SU-DHL-6 (cell line): ENCODE data around the gene FNBP1L.

ENCODE experiments used
- H2AFZ ChIP-seq: fragments of 200-600 bp; sonication (generic); 2 replicates; pipeline ENCODE4 v1.6.1; 2014; ENCODE audit warnings: low read depth, mild to moderate bottlenecking, moderate library complexity, mixed read lengths, antibody characterized with exemption, low read length; ENCODE audit not compliant: severe bottlenecking
- H3F3A ChIP-seq: fragments of 200-600 bp; shearing (Covaris generic); 2 replicates; pipeline ENCODE4 v1.6.0; 2016; ENCODE audit warnings: antibody characterized with exemption, mild to moderate bottlenecking; ENCODE audit not compliant: insufficient read depth
- H3K27ac ChIP-seq: fragments of 200-600 bp; sonication (generic); 2 replicates; pipeline ENCODE4 v1.5.1; 2016; ENCODE audit warnings: low read depth, mild to moderate bottlenecking, low read length, moderate library complexity, mixed read lengths
- H3K27me3 ChIP-seq: fragments of 200-600 bp; sonication (generic), shearing (Covaris generic); 2 replicates; pipeline ENCODE4 v1.6.0; 2014; ENCODE audit warnings: mild to moderate bottlenecking, low read length
- H3K36me3 ChIP-seq: fragments of 200-600 bp; sonication (generic); 2 replicates; pipeline ENCODE4 v1.6.1; 2014; ENCODE audit warnings: mild to moderate bottlenecking, low read length, mixed read lengths
- H3K4me2 ChIP-seq: fragments of 300-600, 200-600 bp; shearing (Covaris generic), sonication (generic); 2 replicates; pipeline ENCODE4 v1.6.0; 2014; ENCODE audit warnings: low read length, low read depth, mild to moderate bottlenecking; ENCODE audit not compliant: poor library complexity, severe bottlenecking
- H3K4me3 ChIP-seq: fragments of 200-600 bp; sonication (generic); 2 replicates; pipeline ENCODE4 v1.5.1; 2014; ENCODE audit warnings: antibody characterized with exemption, low read length, mild to moderate bottlenecking, mixed read lengths; ENCODE audit not compliant: insufficient read depth, poor library complexity, severe bottlenecking
- H3K79me2 ChIP-seq: fragments of 200-600 bp; sonication (generic); 2 replicates; pipeline ENCODE4 v1.6.1; 2014; ENCODE audit warnings: mild to moderate bottlenecking, low read length, moderate library complexity; ENCODE audit not compliant: insufficient read depth
- H3K9ac ChIP-seq: fragments of 200-600 bp; sonication (generic); 2 replicates; pipeline ENCODE4 v1.7.0; 2014; ENCODE audit warnings: mild to moderate bottlenecking, low read length
- H3K9me2 ChIP-seq: fragments of 200-600 bp; sonication (generic); replicated peaks from 2 replicates; pipeline ENCODE4 v1.6.1; 2014; ENCODE audit warnings: low read length; ENCODE audit not compliant: insufficient read depth
- H3K9me3 ChIP-seq: fragments of 200-600 bp; sonication (generic); 2 replicates; pipeline ENCODE4 v1.6.1; 2014; ENCODE audit warnings: low read length, mixed read lengths; ENCODE audit not compliant: insufficient read depth
- H4K20me1 ChIP-seq: fragments of 200-600 bp; sonication (generic); 2 replicates; pipeline ENCODE4 v1.6.1; 2014; ENCODE audit warnings: low read depth, mild to moderate bottlenecking, antibody characterized with exemption, low read length, moderate library complexity, mixed read lengths
- CTCF ChIP-seq: fragments of 200-600 bp; sonication (generic); IDR thresholded peaks from one replicate; pipeline ENCODE4 v1.5.1; 2017; ENCODE audit warnings: antibody characterized with exemption, mild to moderate bottlenecking, low read length, moderate library complexity; ENCODE audit not compliant: insufficient read depth, poor library complexity, severe bottlenecking
- EZH2phosphoT487 ChIP-seq: fragments of 200-600 bp; sonication (generic), shearing (Covaris generic); conservative IDR thresholded peaks from 2 replicates; pipeline ENCODE4 v1.6.1; 2018; ENCODE audit warnings: mild to moderate bottlenecking, antibody characterized with exemption, low read length, moderate library complexity, mixed read lengths

FNBP1L gene

GRCh38 chr1:93597709-93598108 is 149.8 kb downstream of the FNBP1L start:
- Histone ChIP-seq H3K9me3 (no peaks in the 10 kb centered on the region), H3K36me3 (no peaks in the 10 kb centered on the region), H3K27me3 (no peaks in the 10 kb centered on the region), H3K9ac (no peak overlapping the region), H3K4me2 (no peak overlapping the region), H3F3A (no peaks in the 10 kb centered on the region), H3K9me2 (no peaks in the 10 kb centered on the region), H2AFZ (no peak overlapping the region), H3K27ac (no peak overlapping the region), H4K20me1 (no peaks in the 10 kb centered on the region), H3K4me3 (no peak overlapping the region), H3K79me2 (no peaks in the 10 kb centered on the region)
- no peak for TF ChIP-seq CTCF
- no peak for TF ChIP-seq EZH2phosphoT487

GRCh38 chr1:93598396-93598795 is 150.5 kb downstream of the FNBP1L start:
- Histone ChIP-seq H3K9me3 (no peaks in the 10 kb centered on the region), H3K9me2 (no peaks in the 10 kb centered on the region), H3K27ac (no peak overlapping the region), H3K4me3 (no peak overlapping the region), H3K27me3 (no peaks in the 10 kb centered on the region), H3K4me2 (no peak overlapping the region), H3K36me3 (no peaks in the 10 kb centered on the region), H4K20me1 (no peaks in the 10 kb centered on the region), H3F3A (no peaks in the 10 kb centered on the region), H2AFZ (no peak overlapping the region), H3K9ac (no peak overlapping the region), H3K79me2 (no peaks in the 10 kb centered on the region)
- TF ChIP-seq EZH2phosphoT487 (no peak), CTCF (no peak)

- Histone ChIP-seq H3K36me3 (no peaks in the 10 kb centered on the region), H2AFZ (no peak overlapping the region), H4K20me1 (no peaks in the 10 kb centered on the region), H3K4me2 (no peak overlapping the region), H3K4me3 (no peak overlapping the region), H3K9ac (no peak overlapping the region), H3K9me3 (no peaks in the 10 kb centered on the region), H3K27ac (no peak overlapping the region), H3K9me2 (no peaks in the 10 kb centered on the region), H3K27me3 (no peaks in the 10 kb centered on the region), H3K79me2 (no peaks in the 10 kb centered on the region), H3F3A (no peaks in the 10 kb centered on the region)
- TF ChIP-seq EZH2phosphoT487 (no peak), CTCF (no peak)
Measured at GRCh38 chr1:93598861-93599439, 151.0 kb downstream of the FNBP1L start.
